ENCODE measurements around the gene NXPH1. TPM values are rescaled to one million over a fixed set of nuclear protein-coding genes. Genes with fewer than 3 reads are reported as not detected.

Gene NXPH1
- total RNA-seq, 1 donor from 2014 or later = not detected

- Histone ChIP-seq H4K20me1 (ENCODE audit: low read depth) (no peaks in the 10 kb centered on the region), H2AFZ (replicated peaks) (no peak overlapping the region), H3K27me3 (no peaks in the 10 kb centered on the region), H3K27ac (no peak overlapping the region), H3K36me3 (no peaks in the 10 kb centered on the region), H3K9ac (no peak overlapping the region), H3K79me2 (ENCODE audit: low read depth) (no peaks in the 10 kb centered on the region), H3K4me3 (no peak overlapping the region), H3K4me1 (peaks cover 10% of the 10 kb centered on the region), H3K4me2 (no peak overlapping the region), H3F3A (ENCODE audit: low read depth) (peaks cover 5% of the 10 kb centered on the region), H3K9me3 (ENCODE audit: low read depth) (no peaks in the 10 kb centered on the region)
- TF ChIP-seq EZH2phosphoT487 (IDR thresholded peaks at IDR 0.05) (no peak), CTCF (IDR thresholded peaks at IDR 0.05) (no peak), EZH2 (IDR thresholded peaks at IDR 0.05) (no peak)
- H3K9me3 Mint-ChIP-seq = no peaks in the 10 kb centered on the region
- H3K36me3 Mint-ChIP-seq = no peaks in the 10 kb centered on the region
- H3K4me3 Mint-ChIP-seq = no peak overlapping the region
- no peak for DNase-seq (ENCODE audit: low spot score)
- no peaks in the 10 kb centered on the region for H3K4me1 Mint-ChIP-seq
- H3K27ac Mint-ChIP-seq = no peak overlapping the region
- H3K27me3 Mint-ChIP-seq (ENCODE audit: insufficient read depth, low read depth) = no peaks in the 10 kb centered on the region
Observed at GRCh38 chr7:8640671-8641070, 207.3 kb downstream of the NXPH1 start.

GRCh38 chr7:8668627-8669500 lies 235.5 kb downstream of the NXPH1 start:
- H3K27ac Mint-ChIP-seq = no peak overlapping the region
- no peak for TF ChIP-seq EZH2 (IDR thresholded peaks at IDR 0.05)
- no peak for TF ChIP-seq CTCF (IDR thresholded peaks at IDR 0.05)
- TF ChIP-seq EZH2phosphoT487 (IDR thresholded peaks at IDR 0.05) = no peak
- H4K20me1 ChIP-seq (ENCODE audit: low read depth) = no peaks in the 10 kb centered on the region
- no peak overlapping the region for H2AFZ ChIP-seq (replicated peaks)
- no peaks in the 10 kb centered on the region for H3K36me3 Mint-ChIP-seq
- no peaks in the 10 kb centered on the region for H3K4me1 ChIP-seq
- H3K9me3 Mint-ChIP-seq = peaks cover 7% of the 10 kb centered on the region
- H3K9me3 ChIP-seq (ENCODE audit: low read depth) = no peaks in the 10 kb centered on the region
- H3K27ac ChIP-seq = no peak overlapping the region
- H3F3A ChIP-seq (ENCODE audit: low read depth) = no peaks in the 10 kb centered on the region
- no peaks in the 10 kb centered on the region for H3K36me3 ChIP-seq
- no peak overlapping the region for H3K4me2 ChIP-seq
- no peaks in the 10 kb centered on the region for H3K4me1 Mint-ChIP-seq
- no peak overlapping the region for H3K9ac ChIP-seq
- no peak overlapping the region for H3K4me3 ChIP-seq
- no peak for DNase-seq (ENCODE audit: low spot score)
- H3K79me2 ChIP-seq (ENCODE audit: low read depth) = no peaks in the 10 kb centered on the region
- no peaks in the 10 kb centered on the region for H3K27me3 ChIP-seq
- no peaks in the 10 kb centered on the region for H3K27me3 Mint-ChIP-seq (ENCODE audit: insufficient read depth, low read depth)
- H3K4me3 Mint-ChIP-seq = no peak overlapping the region

- Histone ChIP-seq H2AFZ (replicated peaks) (no peak overlapping the region), H3K27ac (no peak overlapping the region), H3K79me2 (ENCODE audit: low read depth) (no peaks in the 10 kb centered on the region), H3K4me3 (no peak overlapping the region), H3F3A (ENCODE audit: low read depth) (no peaks in the 10 kb centered on the region), H3K4me2 (no peak overlapping the region), H3K9ac (no peak overlapping the region), H3K9me3 (ENCODE audit: low read depth) (no peaks in the 10 kb centered on the region), H3K4me1 (no peaks in the 10 kb centered on the region), H3K36me3 (no peaks in the 10 kb centered on the region), H3K27me3 (no peaks in the 10 kb centered on the region), H4K20me1 (ENCODE audit: low read depth) (no peaks in the 10 kb centered on the region)
- Mint-ChIP-seq H3K27ac (no peak overlapping the region), H3K27me3 (ENCODE audit: insufficient read depth, low read depth) (no peaks in the 10 kb centered on the region), H3K4me3 (no peak overlapping the region), H3K9me3 (peaks cover 7% of the 10 kb centered on the region), H3K4me1 (no peaks in the 10 kb centered on the region), H3K36me3 (no peaks in the 10 kb centered on the region)
- TF ChIP-seq EZH2phosphoT487 (IDR thresholded peaks at IDR 0.05) (no peak), CTCF (IDR thresholded peaks at IDR 0.05) (no peak), EZH2 (IDR thresholded peaks at IDR 0.05) (no peak)
- DNase-seq (ENCODE audit: low spot score) = no peak
Observed at GRCh38 chr7:8669501-8669851, 236.1 kb downstream of the NXPH1 start.
